Neural progenitor cell (in vitro differentiated cells): Measurements from ENCODE around the gene RNF224. TPM values are rescaled to one million over a fixed set of nuclear protein-coding genes. Genes with fewer than 3 reads are reported as not detected.

Source experiments
- DNase-seq: peaks from one replicate; pipeline ENCODE4 v3.0.0-alpha.2; 2016; ENCODE audit warnings: low spot score
- H2AFZ ChIP-seq: fragments of 200-600 bp; sonication (generic); replicated peaks from 2 replicates; pipeline ENCODE4 v1.6.1; 2016; ENCODE audit warnings: antibody characterized with exemption
- H3F3A ChIP-seq: fragments of 200-600 bp; sonication (generic); 2 replicates; pipeline ENCODE4 v1.6.1; 2016; ENCODE audit warnings: antibody characterized with exemption, low read depth
- H3K27ac ChIP-seq: fragments of 200-600 bp; sonication (generic); 2 replicates; pipeline ENCODE4 v1.5.1; 2016; ENCODE audit warnings: mild to moderate bottlenecking
- H3K27me3 ChIP-seq: fragments of 200-600 bp; sonication (generic); 2 replicates; pipeline ENCODE4 v1.6.1; 2016; ENCODE audit warnings: mild to moderate bottlenecking, moderate library complexity
- H3K36me3 ChIP-seq: fragments of 200-600 bp; sonication (generic); 2 replicates; pipeline ENCODE4 v1.5.1; 2016
- H3K4me1 ChIP-seq: fragments of 200-600 bp; sonication (generic); 2 replicates; pipeline ENCODE4 v1.6.1; 2016; ENCODE audit warnings: mixed run types
- H3K4me2 ChIP-seq: fragments of 200-600 bp; sonication (generic); 2 replicates; pipeline ENCODE4 v1.6.1; 2016
- H3K4me3 ChIP-seq: fragments of 200-600 bp; sonication (generic); 2 replicates; pipeline ENCODE4 v1.5.1; 2016
- H3K79me2 ChIP-seq: fragments of 200-600 bp; sonication (generic); 2 replicates; pipeline ENCODE4 v1.6.1; 2016; ENCODE audit warnings: low read depth
- H3K9ac ChIP-seq: fragments of 200-600 bp; sonication (generic); 2 replicates; pipeline ENCODE4 v1.6.1; 2016
- H3K9me3 ChIP-seq: fragments of 200-600 bp; sonication (generic); 2 replicates; pipeline ENCODE4 v1.5.1; 2016; ENCODE audit warnings: low read depth
- H4K20me1 ChIP-seq: fragments of 200-600 bp; sonication (generic); 2 replicates; pipeline ENCODE4 v1.6.1; 2016; ENCODE audit warnings: low read depth
- H3K27ac Mint-ChIP-seq: 3 replicates; pipeline ENCODE4 v1.8.0; 2021; ENCODE audit warnings: mixed read lengths
- H3K27me3 Mint-ChIP-seq: 2 replicates; pipeline ENCODE4 v1.8.0; 2022; ENCODE audit warnings: low read depth, mild to moderate bottlenecking, inconsistent platforms, moderate library complexity, mixed read lengths; ENCODE audit not compliant: insufficient read depth
- H3K36me3 Mint-ChIP-seq: 3 replicates; pipeline ENCODE4 v1.8.0; 2021; ENCODE audit warnings: mixed read lengths
- H3K4me1 Mint-ChIP-seq: 3 replicates; pipeline ENCODE4 v1.8.0; 2021; ENCODE audit warnings: mixed read lengths
- H3K4me3 Mint-ChIP-seq: 3 replicates; pipeline ENCODE4 v1.8.0; 2021; ENCODE audit warnings: mild to moderate bottlenecking, moderate library complexity, mixed read lengths
- H3K9me3 Mint-ChIP-seq: 3 replicates; pipeline ENCODE4 v1.8.0; 2020; ENCODE audit warnings: mixed read lengths
- CTCF ChIP-seq: fragments of 200-600 bp; sonication (generic); IDR thresholded peaks from 2 replicates; pipeline ENCODE4 v1.5.1; 2017; ENCODE audit warnings: antibody characterized with exemption, mild to moderate bottlenecking
- EZH2 ChIP-seq: fragments of 200-600 bp; sonication (generic); IDR thresholded peaks from 2 replicates; pipeline ENCODE4 v1.6.1; 2017; ENCODE audit warnings: antibody characterized with exemption, mild to moderate bottlenecking, moderate library complexity
- EZH2phosphoT487 ChIP-seq: fragments of 200-600 bp; sonication (generic); IDR thresholded peaks from 2 replicates; pipeline ENCODE4 v1.6.1; 2017; ENCODE audit warnings: antibody characterized with exemption
- total RNA-seq: library from RNA; depleted of rRNA; stranded (reverse); fragments of >200 nt; gene quantifications from 2 replicates; pipeline ENCODE4 v1.2.3, GENCODE V29; 2015; ENCODE audit warnings: low replicate concordance

RNF224 gene
- total RNA-seq, 1 donor from 2014 or later: not detected

GRCh38 chr9:137225699-137226331 lies 1.5 kb upstream of the RNF224 start:
- Mint-ChIP-seq H3K4me1 (peaks cover 3% of the 10 kb centered on the region), H3K4me3 (peak overlapping the region; percentile 55)

DNA sequence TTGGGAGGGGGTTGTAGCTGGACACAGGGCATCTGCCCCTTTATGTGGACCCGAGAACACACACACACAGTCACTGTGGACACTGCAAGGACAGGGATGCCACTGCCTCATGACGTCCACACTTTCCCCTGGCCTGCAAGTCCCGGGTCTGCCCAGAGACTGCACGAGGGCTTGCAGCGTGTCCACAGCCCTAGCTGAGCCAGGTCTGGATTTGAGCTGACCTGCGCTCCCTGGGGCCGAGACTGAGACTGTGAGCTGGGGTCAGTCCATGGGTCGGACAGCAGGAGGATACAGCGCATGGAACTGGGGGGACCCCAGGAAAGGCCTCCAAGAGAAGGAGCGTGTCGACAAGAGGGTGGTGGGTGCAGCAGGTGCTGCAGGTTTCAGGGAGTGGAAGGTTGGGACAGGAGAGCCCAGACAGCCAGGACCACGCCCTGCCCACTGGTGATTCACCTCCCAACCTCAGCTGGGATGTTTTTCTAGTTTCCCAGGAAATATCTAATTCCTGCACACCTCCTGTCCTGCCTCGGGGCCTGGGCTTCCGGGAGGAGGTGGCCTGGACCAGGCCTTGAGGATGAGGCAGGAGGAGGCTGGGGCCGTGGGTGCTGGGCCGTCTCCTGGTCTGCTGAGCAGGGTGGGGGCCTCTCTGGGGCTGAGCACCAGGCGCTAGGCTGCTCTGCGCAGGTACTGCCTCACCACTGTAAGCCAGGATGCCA lies 806 bp upstream of the RNF224 start:
- Histone ChIP-seq H3F3A (peaks cover 12% of the 10 kb centered on the region), H3K27ac (no peak overlapping the region), H4K20me1 (no peaks in the 10 kb centered on the region), H3K79me2 (no peaks in the 10 kb centered on the region), H3K9ac (no peak overlapping the region), H3K4me3 (no peak overlapping the region), H3K4me1 (peaks cover 11% of the 10 kb centered on the region), H3K27me3 (peaks cover 15% of the 10 kb centered on the region), H2AFZ (no peak overlapping the region), H3K9me3 (no peaks in the 10 kb centered on the region), H3K4me2 (no peak overlapping the region), H3K36me3 (no peaks in the 10 kb centered on the region)
- TF ChIP-seq EZH2phosphoT487: no peak
- TF ChIP-seq CTCF: no peak
- Mint-ChIP-seq H3K4me3 (peak overlapping the region; percentile 55), H3K9me3 (no peaks in the 10 kb centered on the region), H3K4me1 (peaks cover 3% of the 10 kb centered on the region), H3K27ac (no peak overlapping the region), H3K27me3 (peaks cover 6% of the 10 kb centered on the region), H3K36me3 (no peaks in the 10 kb centered on the region)
- DNase-seq: no peak

More at GRCh38 chr9:137225699-137226331, 1.5 kb upstream of the RNF224 start:
- Histone ChIP-seq H3K4me2 (no peak overlapping the region), H3F3A (peaks cover 12% of the 10 kb centered on the region), H2AFZ (no peak overlapping the region), H3K9ac (no peak overlapping the region), H3K79me2 (no peaks in the 10 kb centered on the region), H3K9me3 (no peaks in the 10 kb centered on the region), H3K27ac (no peak overlapping the region), H3K4me3 (no peak overlapping the region), H3K36me3 (no peaks in the 10 kb centered on the region), H3K27me3 (peaks cover 22% of the 10 kb centered on the region), H3K4me1 (peaks cover 13% of the 10 kb centered on the region), H4K20me1 (no peaks in the 10 kb centered on the region)
- Mint-ChIP-seq H3K9me3 (no peaks in the 10 kb centered on the region), H3K36me3 (no peaks in the 10 kb centered on the region), H3K27ac (no peak overlapping the region), H3K27me3 (peaks cover 6% of the 10 kb centered on the region)
- no peak for DNase-seq
- TF ChIP-seq EZH2 (no peak), EZH2phosphoT487 (no peak), CTCF (no peak)

- Mint-ChIP-seq H3K4me3 (no peak overlapping the region), H3K27ac (no peak overlapping the region)
- H3K4me2 ChIP-seq: no peak overlapping the region
Measured at GRCh38 chr9:137227853-137228505, 677 bp downstream of the RNF224 start.

More at GRCh38 chr9:137227853-137228505, 677 bp downstream of the RNF224 start:
- peaks cover 3% of the 10 kb centered on the region for H3K4me1 Mint-ChIP-seq
- peaks cover 6% of the 10 kb centered on the region for H3K27me3 Mint-ChIP-seq
- H3K27me3 ChIP-seq: peaks cover 2% of the 10 kb centered on the region
- H3K9me3 Mint-ChIP-seq: no peaks in the 10 kb centered on the region
- H3F3A ChIP-seq: peaks cover 5% of the 10 kb centered on the region
- no peak overlapping the region for H2AFZ ChIP-seq
- H3K27ac ChIP-seq: no peak overlapping the region
- no peak for DNase-seq
- TF ChIP-seq EZH2 (no peak), EZH2phosphoT487 (no peak)
- H3K79me2 ChIP-seq: no peaks in the 10 kb centered on the region
- no peaks in the 10 kb centered on the region for H3K9me3 ChIP-seq
- H3K4me3 ChIP-seq: no peak overlapping the region
- H3K4me1 ChIP-seq: peaks cover 1% of the 10 kb centered on the region
- no peaks in the 10 kb centered on the region for H3K36me3 Mint-ChIP-seq
- H3K9ac ChIP-seq: no peak overlapping the region
- no peaks in the 10 kb centered on the region for H4K20me1 ChIP-seq
- H3K36me3 ChIP-seq: no peaks in the 10 kb centered on the region
